Bronchial epithelial cell (primary cell): ENCODE results near the gene SLC13A5. TPM values are rescaled to one million over a fixed set of nuclear protein-coding genes. Genes with fewer than 3 reads are reported as not detected.

ENCODE experiments used
- DNase-seq: peaks from one replicate; pipeline ENCODE4 v3.0.0-alpha.2; 2010; ENCODE audit warnings: low read depth
- FAIRE-seq: peaks from 2 replicates; lab custom pipeline; 2011; peaks lifted over from hg19 to GRCh38; lab: Jason Lieb, UNC
- H3K27me3 ChIP-seq: 2 replicates; pipeline ENCODE4 v1.5.1; 2011; ENCODE audit warnings: low read length; ENCODE audit not compliant: control insufficient read depth, insufficient read depth
- H3K36me3 ChIP-seq: 2 replicates; pipeline ENCODE4 v1.5.1; 2011; ENCODE audit warnings: low read length; ENCODE audit not compliant: control insufficient read depth, insufficient read depth
- H3K4me3 ChIP-seq: 2 replicates; pipeline ENCODE4 v1.5.1; 2011; ENCODE audit warnings: mild to moderate bottlenecking, low read depth, low read length, control low read depth
- CTCF ChIP-seq: IDR thresholded peaks from 2 replicates; pipeline ENCODE4 v1.5.1; 2011; ENCODE audit warnings: mild to moderate bottlenecking, moderate library complexity, low read length, control low read depth, inconsistent platforms; ENCODE audit not compliant: insufficient read depth, severe bottlenecking
- total RNA-seq: library from RNA; depleted of rRNA; stranded (reverse); fragments of >200 nt; gene quantifications from 2 replicates; pipeline ENCODE4 v1.2.1, GENCODE V29; 2014

The SLC13A5 gene
- total RNA-seq, 1 donor from 2014 or later, result 0.53 TPM

GRCh38 chr17:6681176-6681575 lies 32.0 kb downstream of the SLC13A5 start:
- Histone ChIP-seq H3K27me3 (no peaks in the 10 kb centered on the region), H3K36me3 (no peaks in the 10 kb centered on the region), H3K4me3 (no peak overlapping the region)
- FAIRE-seq (peak; percentile 77), DNase-seq (peak; percentile 17)
- TF ChIP-seq CTCF, result no peak

GRCh38 chr17:6679241-6679640 lies 33.9 kb downstream of the SLC13A5 start:
- H3K4me3 ChIP-seq, result no peak overlapping the region
- H3K36me3 ChIP-seq, result no peaks in the 10 kb centered on the region
- FAIRE-seq, result no peak

GRCh38 chr17:6677946-6678345 lies 35.2 kb downstream of the SLC13A5 start:
- DNase-seq, result no peak
- Histone ChIP-seq H3K4me3 (no peak overlapping the region), H3K27me3 (no peaks in the 10 kb centered on the region), H3K36me3 (no peaks in the 10 kb centered on the region)
- no peak for TF ChIP-seq CTCF
- FAIRE-seq, result no peak

More at GRCh38 chr17:6679241-6679640, 33.9 kb downstream of the SLC13A5 start:
- peak; percentile 36 for DNase-seq
- no peak for TF ChIP-seq CTCF
- no peaks in the 10 kb centered on the region for H3K27me3 ChIP-seq

GRCh38 chr17:6677158-6677831 lies 35.9 kb downstream of the SLC13A5 start:
- Histone ChIP-seq H3K36me3 (no peaks in the 10 kb centered on the region), H3K4me3 (no peak overlapping the region), H3K27me3 (no peaks in the 10 kb centered on the region)
- DNase-seq (no peak), FAIRE-seq (no peak)
- no peak for TF ChIP-seq CTCF

GRCh38 chr17:6676802-6677157 lies 36.4 kb downstream of the SLC13A5 start:
- no peaks in the 10 kb centered on the region for H3K36me3 ChIP-seq
- H3K27me3 ChIP-seq, result no peaks in the 10 kb centered on the region
- no peak for FAIRE-seq
- no peak overlapping the region for H3K4me3 ChIP-seq
- DNase-seq, result no peak
- TF ChIP-seq CTCF, result no peak
